GM12878 (cell line): ENCODE measurements around the gene ISL2. TPM values are rescaled to one million over a fixed set of nuclear protein-coding genes. Genes with fewer than 3 reads are reported as not detected.

ENCODE experiments used
- ATAC-seq: fragments of 200-7000 bp; cut with Tn5 transposase; 3 replicates; pipeline ENCODE4 v1.9.1; 2020; ENCODE audit warnings: mild to moderate bottlenecking, moderate library complexity
- BruUV-seq: library from RNA; stranded (reverse); fragments of 400-500 nt; replicated peaks from 2 replicates; lab custom pipeline; 2021; lab: Mats Ljungman, UMichigan
- CTCF ChIA-PET: fragments of 300-600 bp; sonication (Branson Sonifier 250); formaldehyde crosslinking; extraction: SDS; loops from one replicate; lab custom pipeline; 2021; ENCODE audit warnings: inconsistent platforms; lab: Yijun Ruan, JAX
- POLR2A ChIA-PET: fragments of 350-600 bp; formaldehyde crosslinking; extraction: SDS; loops from one replicate; lab custom pipeline; 2021; ENCODE audit warnings: inconsistent platforms; lab: Charles Lee
- RAD21 ChIA-PET: fragments of 300-600 bp; sonication (Branson Sonifier 250); formaldehyde crosslinking; loops from one replicate; lab custom pipeline; 2023; ENCODE audit warnings: antibody characterized with exemption; ENCODE audit not compliant: unreplicated experiment; lab: Charles Lee
- SMC1A ChIA-PET: fragments of 300-600 bp; sonication (Branson Sonifier 250); formaldehyde crosslinking; loops from one replicate; lab custom pipeline; 2023; ENCODE audit not compliant: unreplicated experiment, uncharacterized antibody; lab: Charles Lee
- DNase-seq: peaks from one replicate; pipeline ENCODE4 v3.0.0-alpha.2; 2011; ENCODE audit warnings: low read depth, low spot score
- FAIRE-seq: peaks from 3 replicates; lab custom pipeline; 2011; peaks lifted over from hg19 to GRCh38; lab: Jason Lieb, UNC
- H2AFZ ChIP-seq: 2 replicates; pipeline ENCODE4 v1.6.0; 2011; ENCODE audit warnings: low read depth, low read length, control low read depth; ENCODE audit not compliant: control insufficient read depth
- H3K27ac ChIP-seq: 2 replicates; pipeline ENCODE4 v1.5.1; 2011; ENCODE audit warnings: control low read depth; ENCODE audit not compliant: control insufficient read depth, insufficient read depth
- H3K27me3 ChIP-seq, 2 experiments: replicated peaks in 1 of 2; 2 replicates each; pipeline versions ENCODE4 v1.6.0 to v1.6.1; 2011; ENCODE audit warnings: low read length in 1 of 2; ENCODE audit not compliant: control insufficient read depth in 2 of 2, insufficient read depth in 2 of 2
- H3K36me3 ChIP-seq, 2 experiments: 2 replicates each; pipeline ENCODE4 v1.5.1; 2011; ENCODE audit warnings: low read length in 1 of 2; ENCODE audit not compliant: control insufficient read depth in 2 of 2, insufficient read depth in 2 of 2
- H3K4me1 ChIP-seq: 2 replicates; pipeline ENCODE4 v1.6.1; 2011; ENCODE audit warnings: mild to moderate bottlenecking, low read length, moderate library complexity, mixed read lengths; ENCODE audit not compliant: control insufficient read depth, insufficient read depth
- H3K4me2 ChIP-seq: 2 replicates; pipeline ENCODE4 v1.6.0; 2011; ENCODE audit warnings: control low read depth; ENCODE audit not compliant: control insufficient read depth, insufficient read depth
- H3K4me3 ChIP-seq: fragments of 200-600 bp; sonication (generic); 2 replicates; pipeline ENCODE4 v1.5.1; 2016
- H3K79me2 ChIP-seq: 2 replicates; pipeline ENCODE4 v1.6.0; 2011; ENCODE audit warnings: low read length; ENCODE audit not compliant: control insufficient read depth, insufficient read depth
- H3K9ac ChIP-seq: 2 replicates; pipeline ENCODE4 v1.8.0; 2011; ENCODE audit warnings: low read length, control low read depth, mixed read lengths; ENCODE audit not compliant: control insufficient read depth, insufficient read depth
- H3K9me3 ChIP-seq: replicated peaks from 3 replicates; pipeline ENCODE4 v1.5.1; 2011; ENCODE audit warnings: mild to moderate bottlenecking, low read length; ENCODE audit not compliant: control insufficient read depth, insufficient read depth
- H4K20me1 ChIP-seq: 2 replicates; pipeline ENCODE4 v1.6.0; 2011; ENCODE audit not compliant: control insufficient read depth, insufficient read depth
- CREB1 ChIP-seq: IDR thresholded peaks from 2 replicates; pipeline ENCODE4 v1.6.1; 2012; ENCODE audit warnings: low read depth, mild to moderate bottlenecking, inconsistent platforms
- MTA3 ChIP-seq: IDR thresholded peaks from 2 replicates; pipeline ENCODE4 v1.6.1; 2012; ENCODE audit warnings: low read length, inconsistent platforms, borderline replicate concordance
- NFIC ChIP-seq: IDR thresholded peaks from 2 replicates; pipeline ENCODE4 v1.6.1; 2012; ENCODE audit warnings: low read depth, mild to moderate bottlenecking, inconsistent platforms, low read length, moderate library complexity
- PAX5 ChIP-seq: IDR thresholded peaks from 2 replicates; pipeline ENCODE4 v1.6.1; 2011; ENCODE audit warnings: low read depth, low read length, borderline replicate concordance
- SIX5 ChIP-seq: IDR thresholded peaks from 2 replicates; pipeline ENCODE4 v1.6.1; 2011; ENCODE audit warnings: mild to moderate bottlenecking, low read depth, low read length, moderate library complexity; ENCODE audit not compliant: severe bottlenecking
- SMARCA5 ChIP-seq: fragments of 450-650 bp; IDR thresholded peaks from 2 replicates; pipeline ENCODE4 v1.6.1; 2017; ENCODE audit warnings: mild to moderate bottlenecking
- WGBS: methylation state at CpG from one replicate; pipeline ENCODE4 v1.1.6; 2016; ENCODE audit warnings: low lambda C conversion rate; ENCODE audit not compliant: insufficient replicate concordance, insufficient coverage; ENCODE audit errors: missing lambda C conversion rate; 5-methylcytosine and 5-hydroxymethylcytosine counted together
- in situ Hi-C: fragments of 300-500 bp; cut with MboI; formaldehyde crosslinking; loops from 9 replicates; pipeline ENCODE4 v1.14.3; 2018; ENCODE audit warnings: mixed read lengths
- intact Hi-C: fragments of 100-400 bp; cut with micrococcal nuclease; formaldehyde crosslinking; loops from one replicate; pipeline ENCODE4 v1.14.2; 2022; ENCODE audit not compliant: unreplicated experiment
- polyA plus RNA-seq, 11 experiments: library from polyadenylated mRNA; depleted of rRNA in 4 of 11; unstranded in 6 of 11; stranded (reverse) in 5 of 11; fragments of >200 nt; fragmentation: Nextera tagmentation in 4 of 11; fragmentation: Illumina TruSeq in 1 of 11; extraction: Ambion mirVana in 4 of 11; extraction: Trizol in 1 of 11; gene quantifications; 1 replicate in 1 of 11; 2 replicates in 10 of 11; pipeline versions ENCODE4 v1.2.1 to v1.2.3, GENCODE V29; 2011 to 2016; ENCODE audit warnings: inconsistent platforms in 2 of 11, missing spikeins in 2 of 11, low read depth in 1 of 11
- total RNA-seq, 4 experiments: library from RNA; depleted of rRNA in 3 of 4; stranded (reverse); fragments of >200 nt in 3 of 4; fragmentation: Illumina TruSeq in 1 of 4; extraction: Trizol in 1 of 4; gene quantifications; 2 replicates each; pipeline versions ENCODE4 v1.2.1 to v1.2.3, GENCODE V29; 2013 to 2021
- TF ChIP-seq, protein P1 (sequence below): fragments of 150-350 bp; IDR thresholded peaks from 2 replicates; pipeline ENCODE4 v1.6.1; 2016; ENCODE audit warnings: low read depth, low read length

The ISL2 gene
- total and polyA plus RNA-seq, 10 of the 15 experiments (the other 5 are each of a cell fraction or from before 2014, with no cell fraction given): 0.05 to 0.26 (median 0.08) TPM; not detected in 7

DNA sequence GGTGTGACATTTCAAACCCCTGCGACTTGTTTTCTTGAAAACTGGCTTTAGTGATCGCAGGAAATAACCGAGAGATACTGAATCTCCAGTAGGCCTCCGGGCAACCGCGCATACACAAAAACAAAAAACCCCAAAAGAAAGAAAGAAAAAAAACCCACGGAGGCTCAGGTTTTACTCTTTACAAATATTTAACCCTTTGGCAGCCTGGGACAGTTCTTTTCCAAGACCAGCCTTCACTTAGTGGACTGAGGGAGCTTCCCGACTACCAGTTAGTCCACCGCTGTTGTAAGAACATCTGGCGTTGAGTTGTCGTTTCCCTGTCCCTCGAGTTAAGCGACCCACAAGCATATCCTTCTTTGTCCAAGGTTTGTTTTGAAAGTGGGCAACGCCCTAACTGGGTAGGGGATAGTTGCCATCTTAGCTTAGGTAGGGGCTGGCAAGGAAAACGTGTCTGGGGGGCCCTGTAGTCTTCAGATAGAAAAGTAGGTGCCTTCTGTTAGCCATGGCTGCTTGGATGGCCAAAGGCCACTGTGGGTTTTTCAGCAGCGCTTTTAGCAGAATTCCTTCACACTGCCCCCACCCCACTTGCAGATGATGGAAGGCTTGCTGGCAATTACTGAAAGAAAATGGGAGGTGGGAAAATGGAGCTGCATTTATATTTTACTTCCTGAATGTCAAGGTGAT lies 6.9 kb downstream of the ISL2 start (continued):
- TF ChIP-seq, protein P1, sequence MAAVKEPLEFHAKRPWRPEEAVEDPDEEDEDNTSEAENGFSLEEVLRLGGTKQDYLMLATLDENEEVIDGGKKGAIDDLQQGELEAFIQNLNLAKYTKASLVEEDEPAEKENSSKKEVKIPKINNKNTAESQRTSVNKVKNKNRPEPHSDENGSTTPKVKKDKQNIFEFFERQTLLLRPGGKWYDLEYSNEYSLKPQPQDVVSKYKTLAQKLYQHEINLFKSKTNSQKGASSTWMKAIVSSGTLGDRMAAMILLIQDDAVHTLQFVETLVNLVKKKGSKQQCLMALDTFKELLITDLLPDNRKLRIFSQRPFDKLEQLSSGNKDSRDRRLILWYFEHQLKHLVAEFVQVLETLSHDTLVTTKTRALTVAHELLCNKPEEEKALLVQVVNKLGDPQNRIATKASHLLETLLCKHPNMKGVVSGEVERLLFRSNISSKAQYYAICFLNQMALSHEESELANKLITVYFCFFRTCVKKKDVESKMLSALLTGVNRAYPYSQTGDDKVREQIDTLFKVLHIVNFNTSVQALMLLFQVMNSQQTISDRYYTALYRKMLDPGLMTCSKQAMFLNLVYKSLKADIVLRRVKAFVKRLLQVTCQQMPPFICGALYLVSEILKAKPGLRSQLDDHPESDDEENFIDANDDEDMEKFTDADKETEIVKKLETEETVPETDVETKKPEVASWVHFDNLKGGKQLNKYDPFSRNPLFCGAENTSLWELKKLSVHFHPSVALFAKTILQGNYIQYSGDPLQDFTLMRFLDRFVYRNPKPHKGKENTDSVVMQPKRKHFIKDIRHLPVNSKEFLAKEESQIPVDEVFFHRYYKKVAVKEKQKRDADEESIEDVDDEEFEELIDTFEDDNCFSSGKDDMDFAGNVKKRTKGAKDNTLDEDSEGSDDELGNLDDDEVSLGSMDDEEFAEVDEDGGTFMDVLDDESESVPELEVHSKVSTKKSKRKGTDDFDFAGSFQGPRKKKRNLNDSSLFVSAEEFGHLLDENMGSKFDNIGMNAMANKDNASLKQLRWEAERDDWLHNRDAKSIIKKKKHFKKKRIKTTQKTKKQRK: no peak
- TF ChIP-seq MTA3: no peak
- TF ChIP-seq NFIC: no peak

DNA sequence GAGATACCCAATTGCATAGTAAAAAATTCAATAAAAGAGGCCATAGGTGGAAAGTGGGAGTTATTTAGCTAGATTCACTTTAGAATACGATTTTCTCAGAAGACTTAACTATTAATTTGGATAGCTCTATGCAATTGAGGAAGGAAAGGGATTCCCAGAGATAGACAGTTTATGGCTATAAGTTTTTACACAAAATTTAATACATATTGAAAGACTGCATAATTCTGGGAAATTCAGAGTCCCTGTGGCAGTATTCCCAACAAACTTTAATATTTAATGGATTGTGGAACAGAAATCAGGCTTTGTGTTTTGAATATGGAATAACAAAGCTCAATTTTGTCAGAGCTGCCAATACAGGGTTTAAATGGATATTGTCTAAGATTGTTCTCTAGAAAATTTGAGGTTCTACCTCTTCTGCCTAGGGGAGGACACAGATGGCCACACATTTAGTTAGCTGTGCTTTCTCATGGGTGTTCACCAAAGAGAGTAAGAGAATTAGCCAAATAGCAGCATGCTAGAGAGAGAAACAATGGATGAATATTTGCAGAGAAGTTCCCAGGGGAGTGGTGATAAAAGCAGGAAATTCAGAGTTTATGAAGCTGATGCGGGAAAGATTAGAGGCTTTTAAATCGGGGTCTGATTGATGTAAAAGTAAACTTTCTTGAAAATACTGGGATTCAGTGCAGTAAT lies 8.5 kb downstream of the ISL2 start:
- DNase-seq: no peak
- CTCF ChIA-PET: interaction anchor here (0.9 to 1.9 kb wide), 5 partner anchors 9 to 17 kb away, joined by 3 to 7 read pairs (median 3); partner anchors contain the start of gene ISL2
- H3K79me2 ChIP-seq: no peaks in the 10 kb centered on the region
- peaks cover 21 to 39% of the 10 kb centered on the region in 2 experiments for H3K27me3 ChIP-seq
- no peak for ATAC-seq
- no peaks in the 10 kb centered on the region for H3K36me3 ChIP-seq
- no TSS peak for BruUV-seq
- POLR2A ChIA-PET: no interaction called here
- TF ChIP-seq SIX5 (no peak), SMARCA5 (no peak), CREB1 (no peak), PAX5 (no peak)
- peaks cover 15% of the 10 kb centered on the region for H3K4me1 ChIP-seq
- intact Hi-C loops: loop anchor here (5.0 kb wide), 1 partner anchor 497 kb away; no protein-coding TSS in a partner anchor
- RAD21 ChIA-PET: interaction anchor here (0.6 to 1.2 kb wide), 2 partner anchors 9 to 34 kb away, joined by 3 read pairs; partner anchors contain the start of genes ETFA and ISL2
- no peak overlapping the region for H3K9ac ChIP-seq
- FAIRE-seq: no peak
- no peak overlapping the region for H3K27ac ChIP-seq
- H2AFZ ChIP-seq: no peak overlapping the region
- in situ Hi-C loops: no loop called here
- H3K9me3 ChIP-seq: no peaks in the 10 kb centered on the region; the same call in 1 of the 3 replicates
- no peak overlapping the region for H3K4me2 ChIP-seq
- no peaks in the 10 kb centered on the region for H4K20me1 ChIP-seq
- 32% methylated on average over 3 of the region's 3 CpGs for WGBS
- SMC1A ChIA-PET: interaction anchor here (1.0 to 1.3 kb wide), 4 partner anchors 9 to 521 kb away, joined by 3 to 5 read pairs (median 3); partner anchors contain the start of gene ISL2
- H3K4me3 ChIP-seq: no peak overlapping the region
